Testis (tissue), 2 donors: ENCODE results near the gene IQGAP1.

Source experiments
- POLR2A ChIP-seq: fragments of 450-650 bp; IDR thresholded peaks from one replicate; pipeline ENCODE4 v1.6.1; 2017; ENCODE audit warnings: antibody characterized with exemption, mild to moderate bottlenecking, moderate library complexity
- TF ChIP-seq, protein P1 (sequence below), 3 experiments: fragments of 450-650 bp in 2 of 3; fragments of 200-600 bp in 1 of 3; sonication (generic) in 1 of 3; IDR thresholded peaks; one replicate each; pipeline ENCODE4 v1.5.1; 2016 to 2019; ENCODE audit warnings: antibody characterized with exemption in 3 of 3, mild to moderate bottlenecking in 2 of 3, moderate library complexity in 1 of 3

GRCh38 chr15:90449206-90449735 is 61.2 kb downstream of the IQGAP1 start:
- TF ChIP-seq POLR2A = no peak
- TF ChIP-seq, protein P1, sequence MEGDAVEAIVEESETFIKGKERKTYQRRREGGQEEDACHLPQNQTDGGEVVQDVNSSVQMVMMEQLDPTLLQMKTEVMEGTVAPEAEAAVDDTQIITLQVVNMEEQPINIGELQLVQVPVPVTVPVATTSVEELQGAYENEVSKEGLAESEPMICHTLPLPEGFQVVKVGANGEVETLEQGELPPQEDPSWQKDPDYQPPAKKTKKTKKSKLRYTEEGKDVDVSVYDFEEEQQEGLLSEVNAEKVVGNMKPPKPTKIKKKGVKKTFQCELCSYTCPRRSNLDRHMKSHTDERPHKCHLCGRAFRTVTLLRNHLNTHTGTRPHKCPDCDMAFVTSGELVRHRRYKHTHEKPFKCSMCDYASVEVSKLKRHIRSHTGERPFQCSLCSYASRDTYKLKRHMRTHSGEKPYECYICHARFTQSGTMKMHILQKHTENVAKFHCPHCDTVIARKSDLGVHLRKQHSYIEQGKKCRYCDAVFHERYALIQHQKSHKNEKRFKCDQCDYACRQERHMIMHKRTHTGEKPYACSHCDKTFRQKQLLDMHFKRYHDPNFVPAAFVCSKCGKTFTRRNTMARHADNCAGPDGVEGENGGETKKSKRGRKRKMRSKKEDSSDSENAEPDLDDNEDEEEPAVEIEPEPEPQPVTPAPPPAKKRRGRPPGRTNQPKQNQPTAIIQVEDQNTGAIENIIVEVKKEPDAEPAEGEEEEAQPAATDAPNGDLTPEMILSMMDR (IDR thresholded peaks at IDR 0.05) = no peak
